Measurements from ENCODE around the gene IPCEF1. TPM values are rescaled to one million over a fixed set of nuclear protein-coding genes. Genes with fewer than 3 reads are reported as not detected.

Gene IPCEF1
- total RNA-seq, 1 experiment from 2014 or later = 0.48 TPM

DNA sequence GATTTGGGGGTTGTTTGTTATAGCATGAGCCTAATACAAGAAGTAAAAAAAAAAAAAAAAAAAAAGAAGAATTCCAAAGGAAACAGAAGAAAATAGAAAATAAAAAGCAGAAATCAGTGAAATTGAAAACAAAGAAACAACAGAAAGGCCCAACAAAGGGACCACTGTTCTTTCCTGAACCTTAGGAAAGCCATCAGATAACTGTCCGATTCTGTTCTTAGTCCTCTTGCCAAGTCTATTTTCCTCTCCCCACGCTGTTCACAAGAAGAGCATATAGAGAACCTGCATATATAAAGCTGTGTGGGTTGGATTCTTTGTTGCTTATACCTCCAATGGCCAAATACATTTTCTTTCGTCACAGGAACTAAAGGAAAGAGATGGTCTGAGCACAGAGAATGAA lies 38.0 kb upstream of the IPCEF1 start:
- Histone ChIP-seq H3T11ph (ENCODE audit: low read length) (no peak overlapping the region), H3K27ac (ENCODE audit: insufficient read length, low read depth, low read length) (no peak overlapping the region), H2AK5ac (ENCODE audit: insufficient read length, low read length) (no peak overlapping the region), H3K4me1 (ENCODE audit: insufficient read depth, low read length) (no peaks in the 10 kb centered on the region), H2BK20ac (ENCODE audit: low read depth, low read length, poor library complexity, severe bottlenecking) (no peak overlapping the region), H2AFZ (ENCODE audit: low read length) (no peak overlapping the region), H3K79me2 (ENCODE audit: insufficient read depth, low read length) (no peaks in the 10 kb centered on the region), H3K14ac (ENCODE audit: insufficient read depth, low read length) (no peak overlapping the region), H4K91ac (ENCODE audit: insufficient read length, low read depth, low read length) (no peak overlapping the region), H3K9ac (ENCODE audit: extremely low read depth, insufficient read length, low read length) (no peak overlapping the region), H2BK5ac (ENCODE audit: insufficient read length, low read length) (no peak overlapping the region), H4K5ac (ENCODE audit: insufficient read length, low read depth, low read length) (no peak overlapping the region), H3K9me3 (ENCODE audit: control insufficient read depth, low read depth, low read length) (no peaks in the 10 kb centered on the region), H3K56ac (ENCODE audit: insufficient read length, low read depth, low read length) (no peak overlapping the region), H2BK15ac (ENCODE audit: low read depth, low read length) (no peak overlapping the region), H4K20me1 (ENCODE audit: control insufficient read depth, insufficient read depth, insufficient read length) (no peaks in the 10 kb centered on the region), H3K27me3 (ENCODE audit: insufficient read depth, low read length) (no peaks in the 10 kb centered on the region), H3K79me1 (ENCODE audit: insufficient read depth, low read depth, low read length, poor library complexity, severe bottlenecking) (no peaks in the 10 kb centered on the region), H4K8ac (replicated peaks; ENCODE audit: insufficient read length, low read depth, low read length) (no peak overlapping the region), H3K23ac (ENCODE audit: insufficient read length, low read depth, low read length) (no peak overlapping the region), H2BK120ac (ENCODE audit: low read depth, low read length, poor library complexity, severe bottlenecking) (no peak overlapping the region), H3K18ac (ENCODE audit: insufficient read length, low read depth, low read length) (no peak overlapping the region), H3K4me2 (ENCODE audit: insufficient read depth, insufficient read length, low read length) (no peak overlapping the region), H2BK12ac (ENCODE audit: insufficient read length, low read depth, low read length) (no peak overlapping the region), H3K4ac (ENCODE audit: low read depth, low read length) (no peak overlapping the region), H3K23me2 (ENCODE audit: insufficient read length, low read depth, low read length, poor library complexity, severe bottlenecking) (no peaks in the 10 kb centered on the region)
- H3K4me3 Mint-ChIP-seq = no peak overlapping the region
- H3K36me3 Mint-ChIP-seq (ENCODE audit: insufficient read depth in 1 of 3, low read depth in 3 of 3) = peaks cover 0 to 2% (median 0%) of the 10 kb centered on the region in 3 experiments; a peak in 2 of 7 replicates
- no peaks in the 10 kb centered on the region for H3K27me3 Mint-ChIP-seq (ENCODE audit: low read depth)
- TF ChIP-seq, protein P1, sequence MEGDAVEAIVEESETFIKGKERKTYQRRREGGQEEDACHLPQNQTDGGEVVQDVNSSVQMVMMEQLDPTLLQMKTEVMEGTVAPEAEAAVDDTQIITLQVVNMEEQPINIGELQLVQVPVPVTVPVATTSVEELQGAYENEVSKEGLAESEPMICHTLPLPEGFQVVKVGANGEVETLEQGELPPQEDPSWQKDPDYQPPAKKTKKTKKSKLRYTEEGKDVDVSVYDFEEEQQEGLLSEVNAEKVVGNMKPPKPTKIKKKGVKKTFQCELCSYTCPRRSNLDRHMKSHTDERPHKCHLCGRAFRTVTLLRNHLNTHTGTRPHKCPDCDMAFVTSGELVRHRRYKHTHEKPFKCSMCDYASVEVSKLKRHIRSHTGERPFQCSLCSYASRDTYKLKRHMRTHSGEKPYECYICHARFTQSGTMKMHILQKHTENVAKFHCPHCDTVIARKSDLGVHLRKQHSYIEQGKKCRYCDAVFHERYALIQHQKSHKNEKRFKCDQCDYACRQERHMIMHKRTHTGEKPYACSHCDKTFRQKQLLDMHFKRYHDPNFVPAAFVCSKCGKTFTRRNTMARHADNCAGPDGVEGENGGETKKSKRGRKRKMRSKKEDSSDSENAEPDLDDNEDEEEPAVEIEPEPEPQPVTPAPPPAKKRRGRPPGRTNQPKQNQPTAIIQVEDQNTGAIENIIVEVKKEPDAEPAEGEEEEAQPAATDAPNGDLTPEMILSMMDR (conservative IDR thresholded peaks at IDR 0.05) = no peak
- H3K9me3 Mint-ChIP-seq = no peaks in the 10 kb centered on the region
- DNase-seq = no peak
- peaks cover 0 to 5% of the 10 kb centered on the region in 2 experiments; a peak in 2 of 4 replicates for H3K4me1 Mint-ChIP-seq
- H3K27ac Mint-ChIP-seq = no peak overlapping the region
- no CpG with 5 or more reads among the region's 3 CpGs for WGBS (ENCODE audit: extremely low coverage, insufficient read length, low lambda C conversion rate)

Measured in H9 (cell line).